HG02678 (cell line): Measurements from ENCODE around the gene SCO1.

ENCODE experiments used
- ATAC-seq: cut with Tn5 transposase; IDR thresholded peaks from one replicate; pipeline ENCODE4 v1.9.1; 2021; ENCODE audit warnings: mild to moderate bottlenecking, moderate library complexity; ENCODE audit not compliant: unreplicated experiment

SCO1 gene

GRCh38 chr17:10657148-10657547 is 40.2 kb downstream of the SCO1 start, which contains the start of gene MYH3:
TSS of gene MYH3 (minus strand) at chr17:10657309. CDS start at chr17:10655064, 2,245 bp downstream.
- ATAC-seq = no peak

- ATAC-seq = no peak
These were observed 43.3 kb downstream of the SCO1 start for GRCh38 chr17:10653987-10654386.

GRCh38 chr17:10652984-10653659 is 44.2 kb downstream of the SCO1 start:
- ATAC-seq = no peak

GRCh38 chr17:10651927-10652326 is 45.4 kb downstream of the SCO1 start:
- no peak for ATAC-seq

- ATAC-seq = no peak
These were observed 47.7 kb downstream of the SCO1 start for GRCh38 chr17:10649602-10650001.

GRCh38 chr17:10648956-10649355 is 48.4 kb downstream of the SCO1 start:
- ATAC-seq = no peak

- ATAC-seq = no peak
These were observed 49.0 kb downstream of the SCO1 start for GRCh38 chr17:10648381-10648780.

- no peak for ATAC-seq
These were observed 50.8 kb downstream of the SCO1 start for GRCh38 chr17:10646392-10646990.

GRCh38 chr17:10640475-10640874 is 56.9 kb downstream of the SCO1 start:
- ATAC-seq = no peak

- ATAC-seq = no peak
These were observed 59.2 kb downstream of the SCO1 start for GRCh38 chr17:10638151-10638550.

- ATAC-seq = no peak
These were observed 62.0 kb downstream of the SCO1 start for GRCh38 chr17:10635290-10635689.

- ATAC-seq = peak; percentile 94
These were observed 63.5 kb downstream of the SCO1 start for GRCh38 chr17:10633738-10634379.

- ATAC-seq = no peak
These were observed 65.6 kb downstream of the SCO1 start for GRCh38 chr17:10631701-10632100.

GRCh38 chr17:10631048-10631700 is 66.2 kb downstream of the SCO1 start:
- ATAC-seq = no peak

- no peak for ATAC-seq
These were observed 67.6 kb downstream of the SCO1 start for GRCh38 chr17:10629706-10630105.

- no peak for ATAC-seq
These were observed 68.6 kb downstream of the SCO1 start for GRCh38 chr17:10628756-10629155.

- no peak for ATAC-seq
These were observed 70.9 kb downstream of the SCO1 start for GRCh38 chr17:10626390-10626789.

GRCh38 chr17:10624969-10625368 is 72.4 kb downstream of the SCO1 start:
- no peak for ATAC-seq

GRCh38 chr17:10623737-10624338 is 73.5 kb downstream of the SCO1 start:
- ATAC-seq = no peak

GRCh38 chr17:10622617-10623485 is 74.5 kb downstream of the SCO1 start:
- ATAC-seq = no peak
